Neural cell (in vitro differentiated cells): ENCODE measurements around the gene ST6GALNAC1. TPM values are rescaled to one million over a fixed set of nuclear protein-coding genes. Genes with fewer than 3 reads are reported as not detected.

Experiments
- H2AFZ ChIP-seq: fragments of 200-600, 300-800 bp; sonication (generic), shearing (Covaris generic); 2 replicates; pipeline ENCODE4 v1.6.0; 2014; ENCODE audit warnings: low read depth, mild to moderate bottlenecking, antibody characterized with exemption, low read length, moderate library complexity
- H3F3A ChIP-seq: fragments of 200-600 bp; shearing (Covaris generic); 2 replicates; pipeline ENCODE4 v1.6.1; 2016; ENCODE audit warnings: mild to moderate bottlenecking, moderate library complexity, mixed read lengths, antibody characterized with exemption, low read length; ENCODE audit not compliant: insufficient read depth, poor library complexity, severe bottlenecking
- H3K27ac ChIP-seq: fragments of 200-600, 300-800 bp; sonication (generic), shearing (Covaris generic); 2 replicates; pipeline ENCODE4 v1.5.1; 2014; ENCODE audit warnings: mild to moderate bottlenecking, low read length, moderate library complexity
- H3K27me3 ChIP-seq: fragments of 300-800, 200-600 bp; sonication (generic), shearing (Covaris generic); 2 replicates; pipeline ENCODE4 v1.6.0; 2014; ENCODE audit warnings: mild to moderate bottlenecking, low read depth, low read length, moderate library complexity; ENCODE audit not compliant: insufficient read depth
- H3K36me3 ChIP-seq: fragments of 300-800, 200-600 bp; sonication (generic), shearing (Covaris generic); 2 replicates; pipeline ENCODE4 v1.5.1; 2014; ENCODE audit warnings: mild to moderate bottlenecking, antibody characterized with exemption, low read length, moderate library complexity; ENCODE audit not compliant: insufficient read depth
- H3K4me2 ChIP-seq: fragments of 300-800, 200-600 bp; sonication (generic), shearing (Covaris generic); 2 replicates; pipeline ENCODE4 v1.6.0; 2014; ENCODE audit warnings: mild to moderate bottlenecking, low read length
- H3K4me3 ChIP-seq: fragments of 300-800, 200-600 bp; sonication (generic), shearing (Covaris generic); 2 replicates; pipeline ENCODE4 v1.5.1; 2014; ENCODE audit warnings: mild to moderate bottlenecking, low read length, moderate library complexity
- H3K79me2 ChIP-seq: fragments of 200-600 bp; shearing (Covaris generic); replicated peaks from 2 replicates; pipeline ENCODE4 v1.6.0; 2014; ENCODE audit warnings: mild to moderate bottlenecking, low read length, moderate library complexity; ENCODE audit not compliant: insufficient read depth
- H3K9ac ChIP-seq: fragments of 300-800, 200-600 bp; sonication (generic), shearing (Covaris generic); 2 replicates; pipeline ENCODE4 v1.6.1; 2016; ENCODE audit warnings: mild to moderate bottlenecking, low read length, mixed read lengths
- H3K9me2 ChIP-seq: fragments of 200-600 bp; shearing (Covaris generic); 2 replicates; pipeline ENCODE4 v1.6.1; 2016; ENCODE audit warnings: mild to moderate bottlenecking, low read length, mixed read lengths; ENCODE audit not compliant: insufficient read depth
- H3K9me3 ChIP-seq: fragments of 200-600, 300-800 bp; sonication (generic), shearing (Covaris generic); 2 replicates; pipeline ENCODE4 v1.6.1; 2016; ENCODE audit warnings: mild to moderate bottlenecking, mixed run types, low read length, moderate library complexity, mixed read lengths
- H4K20me1 ChIP-seq: fragments of 200-600 bp; shearing (Covaris generic); 2 replicates; pipeline ENCODE4 v1.6.1; 2016; ENCODE audit warnings: mild to moderate bottlenecking, mixed run types; ENCODE audit not compliant: insufficient read depth
- EP300 ChIP-seq: fragments of 450-650 bp; conservative IDR thresholded peaks from 2 replicates; pipeline ENCODE4 v1.6.1; 2014; ENCODE audit warnings: antibody characterized with exemption, mild to moderate bottlenecking, moderate library complexity; ENCODE audit not compliant: poor library complexity, severe bottlenecking
- EZH2 ChIP-seq: fragments of 200-600, 300-800 bp; shearing (Covaris generic), sonication (generic); IDR thresholded peaks from 2 replicates; pipeline ENCODE4 v1.6.1; 2014; ENCODE audit warnings: antibody characterized with exemption, low read length, borderline replicate concordance, mild to moderate bottlenecking; ENCODE audit not compliant: insufficient read depth, poor library complexity, severe bottlenecking
- MXI1 ChIP-seq: fragments of 450-650 bp; conservative IDR thresholded peaks from 2 replicates; pipeline ENCODE4 v1.6.1; 2014; ENCODE audit warnings: antibody characterized with exemption, mild to moderate bottlenecking; ENCODE audit not compliant: poor library complexity, severe bottlenecking
- POLR2AphosphoS5 ChIP-seq: IDR thresholded peaks from 2 replicates; pipeline ENCODE4 v1.6.1; 2012
- RAD21 ChIP-seq: fragments of 450-650 bp; conservative IDR thresholded peaks from 2 replicates; pipeline ENCODE4 v1.6.1; 2014; ENCODE audit warnings: antibody characterized with exemption, mild to moderate bottlenecking, moderate library complexity
- SMC3 ChIP-seq: fragments of 450-650 bp; conservative IDR thresholded peaks from 2 replicates; pipeline ENCODE4 v1.6.1; 2014; ENCODE audit warnings: antibody characterized with exemption, mild to moderate bottlenecking, moderate library complexity; ENCODE audit not compliant: poor library complexity
- TAF1 ChIP-seq: IDR thresholded peaks from 2 replicates; pipeline ENCODE4 v1.6.1; 2012; ENCODE audit warnings: low read depth
- polyA plus RNA-seq: library from polyadenylated mRNA; depleted of rRNA; stranded (reverse); fragments of >200 nt; gene quantifications from 2 replicates; pipeline ENCODE4 v1.2.3, GENCODE V29; 2014
- TF ChIP-seq, protein P1 (sequence below): IDR thresholded peaks from 2 replicates; pipeline ENCODE4 v1.6.1; 2012; ENCODE audit warnings: borderline replicate concordance
- TF ChIP-seq, protein P2 (sequence below): fragments of 450-650 bp; IDR thresholded peaks from 2 replicates; pipeline ENCODE4 v1.5.1; 2014; ENCODE audit warnings: antibody characterized with exemption, mild to moderate bottlenecking, moderate library complexity; ENCODE audit not compliant: poor library complexity, severe bottlenecking

Gene ST6GALNAC1
- polyA plus RNA-seq, 1 donor from 2014 or later = not detected

DNA sequence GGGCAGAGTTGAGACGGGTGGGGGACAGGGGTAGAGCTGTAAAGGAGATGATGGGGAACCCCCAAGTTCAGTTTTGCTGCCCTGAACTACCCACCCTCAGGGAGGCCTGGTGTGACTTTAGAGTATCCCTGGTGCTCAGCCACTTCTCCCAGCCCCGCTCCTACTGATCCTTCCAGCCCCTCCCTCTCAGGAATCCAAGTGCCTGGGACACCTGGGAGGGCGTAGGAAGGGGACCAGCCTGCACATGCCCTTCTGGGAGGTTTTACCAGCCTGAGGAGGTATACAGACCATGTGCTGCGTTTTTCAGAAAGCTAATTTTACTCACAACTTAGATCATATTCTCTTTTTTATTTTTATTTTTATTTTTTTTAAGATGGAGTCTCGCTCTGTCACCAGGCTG, 62.0 kb downstream of the ST6GALNAC1 start:
- H3K9ac ChIP-seq = no peak overlapping the region
- no peaks in the 10 kb centered on the region for H4K20me1 ChIP-seq
- H3K9me2 ChIP-seq = no peaks in the 10 kb centered on the region
- H3K9me3 ChIP-seq = no peaks in the 10 kb centered on the region
- TF ChIP-seq SMC3 (no peak), MXI1 (no peak), RAD21 (no peak), EP300 (no peak), POLR2AphosphoS5 (no peak), TAF1 (no peak), EZH2 (no peak)
- TF ChIP-seq, protein P1, sequence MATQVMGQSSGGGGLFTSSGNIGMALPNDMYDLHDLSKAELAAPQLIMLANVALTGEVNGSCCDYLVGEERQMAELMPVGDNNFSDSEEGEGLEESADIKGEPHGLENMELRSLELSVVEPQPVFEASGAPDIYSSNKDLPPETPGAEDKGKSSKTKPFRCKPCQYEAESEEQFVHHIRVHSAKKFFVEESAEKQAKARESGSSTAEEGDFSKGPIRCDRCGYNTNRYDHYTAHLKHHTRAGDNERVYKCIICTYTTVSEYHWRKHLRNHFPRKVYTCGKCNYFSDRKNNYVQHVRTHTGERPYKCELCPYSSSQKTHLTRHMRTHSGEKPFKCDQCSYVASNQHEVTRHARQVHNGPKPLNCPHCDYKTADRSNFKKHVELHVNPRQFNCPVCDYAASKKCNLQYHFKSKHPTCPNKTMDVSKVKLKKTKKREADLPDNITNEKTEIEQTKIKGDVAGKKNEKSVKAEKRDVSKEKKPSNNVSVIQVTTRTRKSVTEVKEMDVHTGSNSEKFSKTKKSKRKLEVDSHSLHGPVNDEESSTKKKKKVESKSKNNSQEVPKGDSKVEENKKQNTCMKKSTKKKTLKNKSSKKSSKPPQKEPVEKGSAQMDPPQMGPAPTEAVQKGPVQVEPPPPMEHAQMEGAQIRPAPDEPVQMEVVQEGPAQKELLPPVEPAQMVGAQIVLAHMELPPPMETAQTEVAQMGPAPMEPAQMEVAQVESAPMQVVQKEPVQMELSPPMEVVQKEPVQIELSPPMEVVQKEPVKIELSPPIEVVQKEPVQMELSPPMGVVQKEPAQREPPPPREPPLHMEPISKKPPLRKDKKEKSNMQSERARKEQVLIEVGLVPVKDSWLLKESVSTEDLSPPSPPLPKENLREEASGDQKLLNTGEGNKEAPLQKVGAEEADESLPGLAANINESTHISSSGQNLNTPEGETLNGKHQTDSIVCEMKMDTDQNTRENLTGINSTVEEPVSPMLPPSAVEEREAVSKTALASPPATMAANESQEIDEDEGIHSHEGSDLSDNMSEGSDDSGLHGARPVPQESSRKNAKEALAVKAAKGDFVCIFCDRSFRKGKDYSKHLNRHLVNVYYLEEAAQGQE = no peak
- TF ChIP-seq, protein P2, sequence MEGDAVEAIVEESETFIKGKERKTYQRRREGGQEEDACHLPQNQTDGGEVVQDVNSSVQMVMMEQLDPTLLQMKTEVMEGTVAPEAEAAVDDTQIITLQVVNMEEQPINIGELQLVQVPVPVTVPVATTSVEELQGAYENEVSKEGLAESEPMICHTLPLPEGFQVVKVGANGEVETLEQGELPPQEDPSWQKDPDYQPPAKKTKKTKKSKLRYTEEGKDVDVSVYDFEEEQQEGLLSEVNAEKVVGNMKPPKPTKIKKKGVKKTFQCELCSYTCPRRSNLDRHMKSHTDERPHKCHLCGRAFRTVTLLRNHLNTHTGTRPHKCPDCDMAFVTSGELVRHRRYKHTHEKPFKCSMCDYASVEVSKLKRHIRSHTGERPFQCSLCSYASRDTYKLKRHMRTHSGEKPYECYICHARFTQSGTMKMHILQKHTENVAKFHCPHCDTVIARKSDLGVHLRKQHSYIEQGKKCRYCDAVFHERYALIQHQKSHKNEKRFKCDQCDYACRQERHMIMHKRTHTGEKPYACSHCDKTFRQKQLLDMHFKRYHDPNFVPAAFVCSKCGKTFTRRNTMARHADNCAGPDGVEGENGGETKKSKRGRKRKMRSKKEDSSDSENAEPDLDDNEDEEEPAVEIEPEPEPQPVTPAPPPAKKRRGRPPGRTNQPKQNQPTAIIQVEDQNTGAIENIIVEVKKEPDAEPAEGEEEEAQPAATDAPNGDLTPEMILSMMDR = no peak
- H3K4me2 ChIP-seq = no peak overlapping the region
- H3K27ac ChIP-seq = no peak overlapping the region
- no peaks in the 10 kb centered on the region for H3F3A ChIP-seq
- no peaks in the 10 kb centered on the region for H3K36me3 ChIP-seq
- H3K79me2 ChIP-seq = no peaks in the 10 kb centered on the region
- H3K27me3 ChIP-seq = peaks cover 36% of the 10 kb centered on the region
- no peak overlapping the region for H3K4me3 ChIP-seq
- H2AFZ ChIP-seq = no peak overlapping the region

DNA sequence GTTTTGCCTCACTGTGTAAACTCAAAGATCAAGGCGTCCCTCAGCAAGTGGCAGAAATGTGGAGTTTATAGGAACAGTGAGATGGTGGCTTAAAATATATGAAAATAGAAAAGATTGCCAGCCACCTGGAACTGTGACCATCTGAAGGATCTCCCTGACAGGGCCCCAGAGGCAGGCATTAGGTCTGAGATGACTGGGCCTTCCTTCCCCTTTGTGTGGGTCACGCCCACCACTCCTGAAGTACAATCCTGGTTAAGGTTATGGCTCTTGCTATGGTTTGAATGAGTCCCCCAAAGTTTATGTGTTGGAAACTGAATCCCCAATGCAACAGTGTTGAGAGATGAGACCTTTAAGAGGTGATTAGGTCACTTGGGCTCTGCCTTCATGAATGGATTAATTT, 64.3 kb downstream of the ST6GALNAC1 start:
- H3K4me2 ChIP-seq = no peak overlapping the region
- H3K9me3 ChIP-seq = no peaks in the 10 kb centered on the region
- no peak overlapping the region for H2AFZ ChIP-seq
- no peaks in the 10 kb centered on the region for H3F3A ChIP-seq
- no peaks in the 10 kb centered on the region for H3K36me3 ChIP-seq
- H3K79me2 ChIP-seq = no peaks in the 10 kb centered on the region
- H3K27ac ChIP-seq = no peak overlapping the region
- no peaks in the 10 kb centered on the region for H3K9me2 ChIP-seq
- H4K20me1 ChIP-seq = no peaks in the 10 kb centered on the region
- H3K27me3 ChIP-seq = peaks cover 14% of the 10 kb centered on the region
- no peak overlapping the region for H3K4me3 ChIP-seq
- no peak for TF ChIP-seq MXI1
- no peak for TF ChIP-seq SMC3
- no peak for TF ChIP-seq RAD21
- TF ChIP-seq EZH2 = no peak
- TF ChIP-seq, protein P1 = no peak
- TF ChIP-seq EP300 = no peak
- TF ChIP-seq TAF1 = no peak
- no peak overlapping the region for H3K9ac ChIP-seq
